HG03196 (cell line): ENCODE measurements around the gene STAC2.
"Not testable (repeated sequence)": the region's sequence is repeated elsewhere in the genome, so short reads cannot be mapped to it uniquely, and the experiment has no call there.

Experiments used
- ATAC-seq: cut with Tn5 transposase; IDR thresholded peaks from one replicate; pipeline ENCODE4 v1.9.1; 2021; ENCODE audit not compliant: unreplicated experiment

Gene STAC2, protein sequence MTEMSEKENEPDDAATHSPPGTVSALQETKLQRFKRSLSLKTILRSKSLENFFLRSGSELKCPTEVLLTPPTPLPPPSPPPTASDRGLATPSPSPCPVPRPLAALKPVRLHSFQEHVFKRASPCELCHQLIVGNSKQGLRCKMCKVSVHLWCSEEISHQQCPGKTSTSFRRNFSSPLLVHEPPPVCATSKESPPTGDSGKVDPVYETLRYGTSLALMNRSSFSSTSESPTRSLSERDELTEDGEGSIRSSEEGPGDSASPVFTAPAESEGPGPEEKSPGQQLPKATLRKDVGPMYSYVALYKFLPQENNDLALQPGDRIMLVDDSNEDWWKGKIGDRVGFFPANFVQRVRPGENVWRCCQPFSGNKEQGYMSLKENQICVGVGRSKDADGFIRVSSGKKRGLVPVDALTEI

DNA sequence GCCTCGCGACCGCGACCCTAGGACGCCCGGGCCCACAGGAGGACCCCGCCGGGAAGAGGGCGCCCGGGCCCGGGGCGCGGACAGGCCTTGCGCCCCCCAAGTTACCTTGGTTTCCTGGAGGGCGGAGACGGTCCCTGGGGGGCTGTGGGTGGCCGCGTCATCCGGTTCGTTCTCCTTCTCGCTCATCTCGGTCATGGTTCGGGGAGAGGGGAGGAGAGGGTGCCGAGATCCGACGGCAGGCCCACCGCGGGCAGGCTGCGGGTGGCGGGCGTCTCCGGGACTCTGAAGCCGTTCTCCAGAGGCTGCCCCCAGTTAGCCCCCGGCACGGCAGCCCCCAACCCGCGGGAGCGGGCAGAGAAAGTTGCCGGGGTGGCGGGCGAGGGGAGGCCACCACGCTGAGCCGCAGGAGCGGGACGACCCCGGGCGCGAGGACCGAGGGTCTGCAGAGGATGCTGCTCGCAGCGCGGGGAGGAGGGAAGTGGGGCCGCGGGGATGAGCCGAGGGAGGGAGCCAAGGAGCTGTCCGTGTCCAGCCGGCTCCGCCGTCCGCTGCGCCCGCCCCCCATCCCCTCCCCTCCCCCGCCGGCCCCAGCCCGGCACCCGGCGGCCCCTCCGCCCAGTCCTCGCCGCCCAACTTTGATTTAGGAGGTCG is at the start of gene STAC2:
STAC2 (minus strand) TSS at position 638 of the 651 bp plus-strand sequence; CDS start at position 195, 443 bp downstream.
- no peak for ATAC-seq

DNA sequence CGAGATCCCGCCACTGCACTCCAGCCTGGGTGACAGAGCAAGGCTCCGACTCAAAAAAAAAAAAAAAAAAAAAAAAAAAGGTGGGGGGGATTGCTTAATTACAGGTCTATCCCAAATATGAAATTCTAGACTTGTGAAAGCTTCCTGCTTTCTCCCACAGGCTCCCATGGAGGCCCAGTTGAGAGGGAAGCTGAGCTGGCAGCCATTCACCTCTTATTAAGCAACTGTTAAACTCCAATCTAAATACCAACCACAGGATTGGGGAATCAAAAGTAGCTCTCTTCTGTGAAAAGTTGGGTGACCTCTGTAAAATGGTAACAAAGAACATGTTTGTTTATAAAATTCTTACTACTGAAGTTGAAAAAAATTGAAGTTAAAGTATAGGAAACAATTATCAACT is 45.8 kb upstream of the STAC2 start:
- ATAC-seq = no peak

DNA sequence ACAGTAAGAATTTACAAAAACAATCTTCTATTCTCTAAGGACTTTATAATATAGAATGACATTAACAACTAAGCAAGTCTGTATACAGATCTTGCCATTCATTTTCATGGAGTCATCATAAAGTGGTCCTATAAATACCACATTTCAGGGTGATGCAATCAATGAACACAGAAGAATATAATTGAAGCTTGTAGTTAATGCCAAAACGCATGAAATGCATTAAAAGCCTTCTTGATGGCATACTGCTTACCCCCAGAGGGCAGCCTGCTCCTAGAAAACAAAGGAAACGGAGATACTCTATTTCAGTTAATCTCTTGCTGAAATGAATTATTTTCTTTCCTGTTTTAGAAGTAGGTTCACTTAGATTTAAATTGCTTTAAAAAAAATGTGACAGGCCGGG is 45.2 kb upstream of the STAC2 start:
- ATAC-seq = no peak

DNA sequence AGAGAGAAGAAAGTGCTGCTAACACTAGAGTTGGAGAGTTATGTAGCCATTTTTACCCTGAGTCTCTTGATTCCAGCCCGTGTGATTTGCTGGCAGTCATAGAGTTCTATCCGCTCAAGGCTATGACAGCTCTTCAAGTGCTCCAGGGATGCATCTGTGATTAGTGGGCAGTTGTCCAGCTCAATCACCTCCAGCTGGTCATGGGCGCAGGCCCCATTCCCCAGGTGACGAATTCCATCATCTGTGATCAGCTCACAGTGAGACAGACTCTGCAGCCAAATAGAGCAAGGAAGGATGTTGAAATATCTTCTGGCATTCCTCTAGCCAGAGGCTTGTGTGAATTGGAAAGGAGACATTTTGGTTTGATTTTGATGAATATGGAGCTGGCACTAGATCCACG is 38.4 kb upstream of the STAC2 start:
- ATAC-seq = no peak

DNA sequence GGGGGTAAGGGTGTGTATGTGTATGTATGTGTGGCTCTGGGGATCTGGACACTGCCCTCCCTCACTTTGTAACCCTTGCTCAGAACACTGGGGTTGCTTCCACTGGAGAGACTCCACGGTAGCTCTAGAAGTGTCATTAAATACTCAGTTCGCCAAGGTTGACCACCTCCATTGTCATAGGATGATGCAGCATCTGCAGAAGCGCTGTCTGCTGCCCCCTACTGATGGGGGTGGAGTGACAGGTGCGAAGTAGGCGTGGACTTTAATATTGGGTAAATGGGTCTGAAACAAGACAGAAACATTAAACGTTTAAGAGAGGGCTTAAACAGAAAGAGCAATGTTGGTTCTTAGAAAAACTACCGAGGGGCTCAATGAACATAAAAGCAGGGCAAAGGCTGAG is 35.5 kb upstream of the STAC2 start:
- ATAC-seq = no peak

DNA sequence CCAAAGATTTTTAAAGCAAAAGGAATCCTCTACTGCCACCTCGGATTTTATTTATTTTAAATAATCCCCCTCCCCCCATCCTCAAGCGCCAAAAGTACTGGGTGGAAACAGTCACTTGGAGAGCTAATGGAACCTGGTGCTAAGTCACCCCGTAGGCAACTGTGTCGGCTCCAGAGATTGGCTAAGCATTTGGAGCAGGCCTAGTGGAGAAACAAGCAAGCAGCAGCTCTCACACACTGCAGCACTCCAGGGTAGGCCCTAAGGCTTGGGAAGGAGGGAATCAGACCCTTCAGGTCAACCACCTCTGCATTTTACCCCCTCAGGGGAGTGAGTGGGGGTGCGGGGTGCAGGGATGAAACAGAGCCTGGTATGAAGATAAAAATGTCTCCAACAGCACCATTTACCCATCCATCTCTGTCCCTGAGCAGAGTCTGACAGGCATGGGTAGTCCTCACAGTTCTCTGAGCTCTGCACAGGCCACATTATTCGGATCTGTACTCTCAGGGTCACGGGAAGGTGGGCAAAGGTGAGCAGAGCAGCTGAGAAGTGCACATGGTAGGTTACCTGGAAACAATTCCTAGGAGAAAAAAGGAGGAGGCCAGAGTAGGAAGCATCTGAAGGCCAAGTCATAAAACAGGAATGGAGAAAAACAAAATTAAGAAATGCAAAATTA is 27.2 kb upstream of the STAC2 start:
- ATAC-seq = no peak

DNA sequence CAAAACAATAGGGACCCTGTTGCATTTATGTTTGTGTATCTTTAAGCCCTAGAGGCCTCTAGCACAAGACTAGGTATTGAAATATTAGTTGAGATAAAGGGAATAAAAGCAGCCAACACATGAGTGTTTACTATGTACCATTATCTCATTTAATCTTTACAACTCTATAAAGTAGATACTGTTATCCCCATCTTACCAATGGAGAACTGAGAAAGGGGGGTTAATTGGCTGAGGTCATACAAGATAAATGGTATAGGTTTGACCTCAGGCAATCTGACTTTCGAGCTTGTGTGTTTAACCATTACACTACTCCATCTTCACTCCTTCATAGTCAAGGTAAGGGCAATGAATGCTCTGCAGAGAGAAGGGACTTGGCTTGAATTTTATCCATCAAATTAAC is 26.3 kb upstream of the STAC2 start:
- no peak for ATAC-seq

DNA sequence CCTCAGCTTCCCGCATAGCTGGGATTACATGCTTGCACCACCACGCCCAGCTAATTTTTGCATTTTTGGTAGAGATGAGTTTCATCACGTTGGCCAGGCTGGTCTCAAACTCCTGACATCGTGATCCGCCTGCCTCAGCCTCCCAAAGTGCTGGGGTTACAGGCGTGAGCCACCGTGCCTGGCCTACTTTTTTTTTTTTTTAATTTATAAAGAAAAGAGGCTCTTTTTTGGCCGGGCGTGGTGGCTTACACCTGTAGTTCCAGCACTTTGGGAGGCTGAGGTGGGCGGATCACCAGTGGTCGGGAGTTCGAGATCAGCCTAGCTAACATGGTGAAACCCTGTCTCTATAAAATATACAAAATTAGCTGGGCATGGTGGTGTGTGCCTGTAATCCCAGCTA is 24.3 kb upstream of the STAC2 start:
- not testable (repeated sequence) for ATAC-seq

DNA sequence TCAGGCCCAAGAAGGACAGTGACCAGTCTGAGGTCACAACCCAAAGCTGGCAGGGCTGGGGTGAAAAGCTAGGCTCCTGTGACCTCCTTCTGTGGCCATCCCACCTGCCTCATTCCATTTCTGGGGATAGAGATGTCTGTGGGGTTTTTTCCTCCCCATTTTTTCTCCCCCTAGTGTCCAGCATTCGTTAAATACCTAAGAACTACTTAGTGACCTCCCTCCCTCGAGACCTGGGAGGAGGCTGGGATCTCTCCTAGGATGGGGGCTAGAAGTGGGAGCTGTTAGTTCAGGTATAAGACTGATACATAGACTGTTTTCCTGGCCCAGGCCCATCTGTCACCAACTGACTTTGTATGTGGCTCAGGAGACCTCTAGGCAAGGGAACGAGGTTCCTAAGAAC is 20.5 kb upstream of the STAC2 start:
- no peak for ATAC-seq

DNA sequence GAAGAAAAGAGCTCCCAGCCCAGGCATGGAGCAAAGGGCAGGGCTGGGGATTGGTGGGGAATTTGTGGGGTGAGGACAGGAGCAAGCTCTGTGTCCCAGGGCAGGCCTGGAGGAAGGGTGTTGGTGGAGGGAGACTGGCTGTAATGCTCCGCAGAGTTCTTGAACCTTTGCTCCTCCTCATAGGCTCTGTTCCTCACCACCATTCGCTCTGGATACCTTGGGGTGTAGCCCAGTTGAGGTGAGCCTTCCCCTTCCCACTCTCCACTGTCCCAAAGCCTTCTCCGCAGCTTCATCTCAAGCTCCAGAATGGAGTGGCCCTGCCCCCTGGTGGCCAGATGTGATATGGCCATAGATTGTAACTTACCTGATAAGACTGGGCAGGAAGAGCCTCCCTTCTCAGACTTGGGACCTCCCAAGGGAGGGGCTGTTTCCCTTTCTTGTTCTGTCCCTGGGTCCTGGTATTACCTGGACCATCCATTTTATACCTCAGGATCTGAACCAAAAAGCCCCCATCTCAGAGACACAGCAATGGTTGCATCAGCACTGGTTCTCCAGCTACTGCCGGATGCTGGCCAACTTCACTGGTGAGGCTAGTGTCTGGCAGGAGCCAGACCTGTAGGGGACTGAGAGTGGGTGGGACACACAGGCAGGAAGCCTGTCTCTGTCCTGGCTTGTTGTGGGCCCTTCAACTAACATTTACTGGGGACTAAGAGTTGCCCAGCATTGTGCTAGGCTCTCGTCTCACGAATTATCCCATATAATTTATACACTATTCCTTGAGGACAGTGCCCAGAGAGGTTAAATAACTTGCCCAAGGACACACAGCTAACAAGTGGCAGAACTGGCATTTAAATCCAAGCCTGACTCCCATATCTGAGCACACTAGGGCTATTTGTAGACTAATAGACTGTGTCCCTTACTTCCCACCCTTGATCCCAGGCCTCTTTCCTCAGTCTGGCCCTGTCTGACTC is 19.1 kb upstream of the STAC2 start:
- ATAC-seq = no peak

DNA sequence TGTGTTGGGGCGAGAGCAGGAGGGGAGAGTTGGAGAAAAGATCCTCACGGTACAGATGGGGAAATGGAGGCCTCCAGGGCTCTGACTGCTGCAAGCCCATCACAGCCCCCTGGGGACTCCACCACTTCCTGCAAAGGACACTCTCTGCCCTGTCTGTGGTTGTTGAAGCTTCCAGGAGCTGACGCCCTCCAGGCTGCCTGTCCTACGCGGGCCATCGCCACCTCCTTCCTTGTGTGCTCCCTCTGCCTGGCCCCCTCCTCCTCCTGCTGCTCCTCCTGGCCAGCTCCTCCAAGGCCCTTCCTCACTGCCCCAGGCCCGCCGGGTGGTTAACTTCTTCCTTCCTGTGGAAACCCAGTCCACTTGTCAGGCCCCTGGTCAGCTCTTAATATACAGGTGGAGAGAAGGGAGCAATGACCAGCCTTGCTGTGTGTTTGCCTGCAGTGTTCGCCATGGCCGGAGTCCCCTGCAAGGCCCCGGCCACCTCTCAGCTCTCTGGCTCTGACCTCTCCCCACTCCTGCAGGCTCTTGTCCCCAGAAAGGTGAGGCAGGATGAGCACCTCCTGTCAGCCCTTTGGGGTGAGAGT is 18.4 kb upstream of the STAC2 start:
- ATAC-seq = no peak

DNA sequence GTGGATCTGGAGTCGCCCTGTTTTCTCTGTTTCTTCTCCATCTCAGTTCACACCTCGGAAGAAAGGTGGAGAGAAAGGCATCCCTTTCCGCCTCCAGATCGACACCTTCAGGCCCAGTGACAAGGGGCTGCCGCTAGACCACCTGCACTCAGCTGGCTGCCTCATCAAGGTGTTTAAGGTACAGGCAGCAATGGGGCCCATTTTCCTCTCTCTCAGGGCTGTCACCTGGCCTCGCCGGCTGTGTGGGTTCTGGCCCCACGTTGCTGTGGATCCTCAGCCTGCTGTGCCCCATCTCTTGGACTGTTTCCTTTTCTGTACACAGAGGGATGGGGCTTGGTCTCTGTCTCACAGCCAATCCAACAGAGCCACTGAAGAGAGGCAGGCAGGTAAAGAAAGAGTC is 17.4 kb upstream of the STAC2 start:
- no peak for ATAC-seq

DNA sequence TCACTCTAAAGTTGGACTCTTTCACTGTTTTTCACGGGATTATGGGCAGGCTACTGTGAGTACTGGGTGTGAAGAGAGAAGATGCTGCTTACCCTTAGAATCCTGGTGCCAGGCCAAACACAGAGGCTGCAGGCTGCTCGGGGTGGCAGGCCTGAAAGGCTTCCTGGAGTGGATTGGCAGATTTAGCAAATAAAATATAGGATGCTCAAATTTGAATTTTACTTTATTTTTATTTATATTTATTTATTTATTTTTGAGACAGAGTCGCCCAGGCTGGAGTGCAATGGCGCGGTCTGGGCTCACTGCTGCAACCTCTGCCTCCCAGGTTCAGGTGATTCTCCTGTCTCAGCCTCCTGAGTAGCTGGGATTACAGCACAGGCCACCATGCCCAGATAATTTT is 14.9 kb upstream of the STAC2 start:
- no peak for ATAC-seq

DNA sequence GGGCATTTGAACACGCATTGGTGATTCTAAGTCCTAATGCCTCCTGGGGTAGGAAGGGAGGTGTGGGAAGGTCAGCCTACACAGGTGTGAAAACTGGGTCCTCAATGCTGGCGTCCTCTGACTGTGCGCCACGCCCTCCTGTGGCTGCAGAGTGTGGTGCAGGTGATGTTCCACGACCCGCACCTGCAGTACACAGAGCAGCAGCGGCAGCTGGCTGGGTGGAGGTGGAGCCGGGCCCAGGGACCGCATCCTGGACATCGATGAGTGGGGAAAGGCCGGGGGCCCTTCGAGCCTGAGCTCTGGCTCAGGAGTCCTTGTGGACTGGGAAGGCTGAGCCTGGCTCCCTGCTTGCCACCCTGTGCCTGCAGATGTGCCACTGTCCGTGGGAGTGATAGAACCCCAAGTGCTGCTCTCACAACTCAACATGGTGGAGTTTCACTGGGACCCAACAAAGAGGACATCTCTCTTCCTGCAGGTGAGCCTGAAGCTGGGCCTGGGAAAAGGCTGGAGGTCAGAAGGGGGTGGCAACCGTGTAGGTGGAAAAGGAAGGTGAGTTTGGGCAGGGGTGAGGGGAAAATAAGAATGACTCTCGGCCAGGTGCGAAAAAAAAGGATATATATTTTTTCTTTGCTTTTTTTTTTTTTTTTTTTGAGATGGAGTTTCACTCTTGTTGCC is 14.0 kb upstream of the STAC2 start:
- ATAC-seq = no peak

DNA sequence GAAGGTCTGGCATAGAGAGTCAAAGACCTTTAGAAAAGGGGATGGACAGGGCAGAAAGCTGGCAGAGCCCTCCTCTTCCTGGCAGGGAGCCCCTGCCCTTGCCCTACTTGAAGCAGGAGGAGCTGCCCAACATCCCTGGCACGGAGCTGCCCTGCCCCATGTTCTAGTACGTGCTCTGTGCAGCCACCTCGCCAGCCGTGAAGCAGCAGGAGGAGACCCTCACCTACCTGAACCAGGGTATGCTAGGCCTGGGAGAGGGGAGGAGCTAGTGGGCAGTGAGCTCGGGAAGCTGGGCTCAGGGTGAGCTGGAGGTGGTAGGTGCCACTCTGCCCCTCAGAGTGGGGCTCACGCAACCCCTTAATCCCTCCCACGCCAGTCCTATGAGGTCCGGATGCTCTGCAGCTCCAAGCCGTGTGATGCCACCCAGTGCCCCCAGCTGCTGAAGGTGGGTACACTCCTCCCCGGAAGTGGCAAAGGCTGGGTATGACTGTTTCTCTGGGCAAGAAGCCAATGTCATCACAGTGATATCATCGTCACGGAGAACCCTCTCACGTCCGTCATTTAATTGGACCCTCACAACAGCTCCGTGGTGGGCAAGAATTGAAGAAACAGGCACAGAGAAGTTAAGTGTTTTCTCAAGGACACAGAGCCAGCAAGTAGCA is 12.7 kb upstream of the STAC2 start:
- no peak for ATAC-seq

DNA sequence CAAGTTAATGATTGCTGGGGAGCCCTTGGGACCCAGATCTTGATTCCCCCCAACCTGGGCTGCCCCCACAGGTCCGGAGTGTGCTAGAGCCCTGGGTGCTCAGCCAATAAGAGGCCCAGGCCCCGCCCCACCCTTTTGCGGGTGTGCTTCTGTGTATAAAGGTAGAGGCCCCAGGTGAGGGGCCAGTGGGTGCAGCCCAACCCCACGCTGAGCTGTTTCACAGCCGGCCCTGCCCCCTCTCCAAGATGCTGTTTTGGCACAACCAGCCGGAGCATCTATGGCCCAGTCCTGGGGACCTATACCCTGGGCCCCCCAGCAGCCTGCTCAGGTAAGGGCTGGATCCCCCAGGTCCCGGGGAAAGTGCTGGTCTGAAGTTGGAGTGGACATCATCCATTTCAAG is 11.8 kb upstream of the STAC2 start:
- no peak for ATAC-seq

DNA sequence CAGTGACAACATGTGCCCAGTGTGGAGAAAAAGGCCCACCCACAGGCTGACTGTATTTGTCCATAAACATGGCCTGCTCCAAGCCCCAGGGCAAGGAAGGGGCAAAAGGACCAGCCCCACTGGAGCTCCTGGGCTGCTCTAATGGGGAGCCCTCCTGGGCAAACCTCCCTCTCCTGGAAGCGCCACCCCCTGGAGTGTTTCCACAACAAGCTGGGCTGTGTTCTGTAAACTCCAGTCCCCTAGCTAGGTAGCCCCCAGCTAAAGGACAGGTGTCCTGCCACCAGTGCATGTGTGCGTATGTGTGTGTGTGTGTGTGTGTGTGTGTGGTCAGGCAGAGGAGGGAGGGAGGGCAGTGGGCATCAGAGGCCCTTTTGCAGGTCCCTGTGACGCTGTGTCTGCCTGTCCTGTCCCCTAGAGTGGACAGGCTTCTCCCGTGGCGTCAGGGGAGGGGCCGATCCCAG is 11.3 kb upstream of the STAC2 start:
- no peak for ATAC-seq

DNA sequence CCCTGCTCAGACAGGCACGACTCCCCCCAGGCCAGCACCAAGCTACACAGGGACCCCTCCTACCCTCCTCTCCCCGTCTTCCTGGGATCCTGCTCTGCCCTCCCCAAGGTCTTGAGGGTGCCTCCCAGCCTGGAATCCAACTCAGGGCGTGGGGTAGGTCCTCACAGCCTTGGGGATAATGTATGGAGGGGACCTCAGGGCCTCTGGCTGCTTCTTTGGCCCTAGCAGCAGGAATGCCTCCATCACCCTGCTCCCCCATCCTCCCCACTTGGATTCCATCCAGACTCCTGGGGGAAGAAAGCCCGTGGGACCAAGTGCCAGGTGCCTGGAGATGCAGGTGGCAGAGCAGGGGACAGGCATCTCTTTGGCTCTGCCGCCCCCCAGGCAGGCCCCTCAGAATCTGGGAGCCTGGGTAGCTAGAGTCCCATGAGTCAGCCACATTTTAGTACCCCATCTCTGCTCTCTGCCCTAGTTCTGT is 10.7 kb upstream of the STAC2 start:
- ATAC-seq = no peak
